ENCODE results near the gene VGF. TPM values are rescaled to one million over a fixed set of nuclear protein-coding genes. Genes with fewer than 3 reads are reported as not detected.
A peak's percentile ranks its signal among the peaks of the same experiment; 100 is the strongest.

The VGF gene
- total RNA-seq, 1 experiment from 2014 or later, result 4.4 TPM

DNA sequence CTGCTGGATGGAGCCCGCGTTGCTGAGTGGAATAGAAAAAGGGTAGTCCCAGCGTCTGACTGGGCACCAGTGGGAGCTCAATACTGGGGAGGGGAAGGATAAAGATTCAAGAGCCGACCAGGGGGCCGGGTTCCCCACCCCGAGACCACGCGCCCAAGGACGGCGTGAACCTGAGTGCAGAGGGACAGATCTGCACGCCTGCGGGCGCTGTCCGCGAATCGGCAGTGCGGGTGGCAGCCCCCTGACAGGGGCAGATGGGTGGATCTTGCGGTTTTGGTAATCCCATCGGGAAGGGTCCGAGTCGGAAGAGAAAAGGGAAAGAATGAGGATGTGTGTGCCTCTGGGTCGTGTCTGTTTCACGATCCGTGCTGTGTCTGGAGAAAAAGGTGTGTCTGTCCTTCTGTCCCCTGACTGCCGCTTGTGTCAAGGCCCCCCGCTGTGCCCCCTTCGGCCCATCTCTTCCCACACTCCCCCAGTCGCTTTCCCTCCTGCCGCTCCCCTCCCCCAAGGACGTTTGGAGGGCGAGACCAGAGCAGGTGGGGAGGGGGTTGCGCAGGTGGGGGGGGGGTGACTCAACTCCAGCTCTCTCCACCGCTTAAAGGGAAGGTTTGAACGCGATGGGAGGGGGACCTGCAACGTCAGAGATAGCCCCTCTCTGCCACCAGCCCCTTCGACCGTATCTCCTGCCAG is 734 bp upstream of the VGF start:
- ATAC-seq, result no peak
- ChIA-PET POLR2A (interaction anchor here (0.5 to 0.6 kb wide), 4 partner anchors 10 to 291 kb away, joined by 3 to 5 read pairs (median 4); partner anchors contain the start of gene SRRT), CTCF (interaction anchor here (0.7 kb wide), 1 partner anchor 22 kb away, joined by 11 read pairs; no protein-coding TSS in a partner anchor)
- peaks cover 50% of the 10 kb centered on the region for H3K4me1 ChIP-seq (ENCODE audit: control insufficient read depth, insufficient read depth, low read length)
- in situ Hi-C loops (cut with HindIII; ENCODE audit: low pct_unique_long_range_greater_than_20kb, low sequenced_read_pairs) (no loop called here), intact Hi-C loops (cut with micrococcal nuclease; ENCODE audit: unreplicated experiment) (no loop called here)
- H3K27me3 ChIP-seq (ENCODE audit: control insufficient read depth, insufficient read depth, low read length), result peaks cover 9% of the 10 kb centered on the region
- no TSS peak for BruUV-seq (replicated peaks)
- H3K4me3 ChIP-seq (ENCODE audit: low read depth in 2 of 2, low read length in 2 of 2), result peak overlapping the region; percentile 59 to 72
- DNase-seq (ENCODE audit: low read depth, low spot score), result no peak
- H3K27ac ChIP-seq (ENCODE audit: low read length), result no peak overlapping the region
- H3K36me3 ChIP-seq (ENCODE audit: control insufficient read depth, insufficient read depth, low read length), result no peaks in the 10 kb centered on the region
- H3K9me3 ChIP-seq (ENCODE audit: control insufficient read depth, insufficient read depth, low read depth, low read length), result no peaks in the 10 kb centered on the region
- no peak for TF ChIP-seq TCF7L2 (IDR thresholded peaks at IDR 0.05; ENCODE audit: low read depth, low read length)
- TF ChIP-seq POLR2AphosphoS5 (IDR thresholded peaks at IDR 0.05; ENCODE audit: low read depth, low read length), result 0 out of 2 replicates have a peak, but pooled peaks have one; percentile 11
- TF ChIP-seq, protein P1, sequence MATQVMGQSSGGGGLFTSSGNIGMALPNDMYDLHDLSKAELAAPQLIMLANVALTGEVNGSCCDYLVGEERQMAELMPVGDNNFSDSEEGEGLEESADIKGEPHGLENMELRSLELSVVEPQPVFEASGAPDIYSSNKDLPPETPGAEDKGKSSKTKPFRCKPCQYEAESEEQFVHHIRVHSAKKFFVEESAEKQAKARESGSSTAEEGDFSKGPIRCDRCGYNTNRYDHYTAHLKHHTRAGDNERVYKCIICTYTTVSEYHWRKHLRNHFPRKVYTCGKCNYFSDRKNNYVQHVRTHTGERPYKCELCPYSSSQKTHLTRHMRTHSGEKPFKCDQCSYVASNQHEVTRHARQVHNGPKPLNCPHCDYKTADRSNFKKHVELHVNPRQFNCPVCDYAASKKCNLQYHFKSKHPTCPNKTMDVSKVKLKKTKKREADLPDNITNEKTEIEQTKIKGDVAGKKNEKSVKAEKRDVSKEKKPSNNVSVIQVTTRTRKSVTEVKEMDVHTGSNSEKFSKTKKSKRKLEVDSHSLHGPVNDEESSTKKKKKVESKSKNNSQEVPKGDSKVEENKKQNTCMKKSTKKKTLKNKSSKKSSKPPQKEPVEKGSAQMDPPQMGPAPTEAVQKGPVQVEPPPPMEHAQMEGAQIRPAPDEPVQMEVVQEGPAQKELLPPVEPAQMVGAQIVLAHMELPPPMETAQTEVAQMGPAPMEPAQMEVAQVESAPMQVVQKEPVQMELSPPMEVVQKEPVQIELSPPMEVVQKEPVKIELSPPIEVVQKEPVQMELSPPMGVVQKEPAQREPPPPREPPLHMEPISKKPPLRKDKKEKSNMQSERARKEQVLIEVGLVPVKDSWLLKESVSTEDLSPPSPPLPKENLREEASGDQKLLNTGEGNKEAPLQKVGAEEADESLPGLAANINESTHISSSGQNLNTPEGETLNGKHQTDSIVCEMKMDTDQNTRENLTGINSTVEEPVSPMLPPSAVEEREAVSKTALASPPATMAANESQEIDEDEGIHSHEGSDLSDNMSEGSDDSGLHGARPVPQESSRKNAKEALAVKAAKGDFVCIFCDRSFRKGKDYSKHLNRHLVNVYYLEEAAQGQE (IDR thresholded peaks at IDR 0.05; ENCODE audit: insufficient read depth in 1 of 2, low read depth in 2 of 2, low read length in 1 of 2), result peak in 1 of 2 experiments; percentile 65; a peak in 1 of 4 replicates

DNA sequence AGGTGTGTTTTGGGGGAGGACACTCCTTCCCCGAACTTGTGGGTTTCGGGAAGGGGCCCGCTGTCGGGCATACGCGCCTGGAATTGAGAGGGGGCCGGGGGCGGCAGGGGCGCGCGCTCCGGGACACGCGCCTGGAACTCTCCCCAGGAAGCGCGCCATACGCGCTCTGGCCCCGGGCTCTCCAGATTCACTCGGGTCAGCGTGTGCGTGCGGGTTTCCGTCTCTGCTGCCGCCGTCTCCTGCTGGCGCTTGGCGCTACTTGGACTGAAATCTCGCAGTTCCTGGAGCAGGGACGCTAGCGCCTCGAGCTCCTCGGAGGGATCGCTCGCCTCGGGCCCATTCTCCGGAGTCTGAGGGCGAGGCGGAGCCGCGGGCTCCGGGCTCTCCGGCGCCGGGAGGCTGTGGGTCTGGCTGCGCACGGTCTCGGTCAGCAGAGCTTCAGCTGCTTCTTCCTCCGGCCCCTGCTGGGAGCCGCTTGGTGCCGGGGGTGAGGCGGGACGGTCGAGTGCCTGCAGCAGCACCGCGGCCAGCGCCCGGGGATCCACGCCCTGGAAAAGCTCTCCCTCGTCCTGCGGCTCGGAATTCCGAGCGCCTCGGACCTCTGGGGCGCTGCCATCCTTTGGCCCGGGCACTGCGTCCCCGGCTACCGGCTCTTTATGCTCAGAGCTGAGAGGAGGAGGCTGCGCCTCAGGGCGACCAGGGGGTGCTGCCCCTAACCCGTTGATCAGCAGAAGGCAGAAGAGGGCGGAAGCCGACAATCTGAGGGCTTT is 1.1 kb downstream of the VGF start:
- H3K27ac ChIP-seq (ENCODE audit: low read length), result peak overlapping the region; percentile 7; the same call in 1 of the 2 replicates

More for the DNA sequence above, 1.1 kb downstream of the VGF start:
- Histone ChIP-seq H3K4me3 (ENCODE audit: low read depth in 2 of 2, low read length in 2 of 2) (peak overlapping the region; percentile 59 to 72), H3K4me1 (ENCODE audit: control insufficient read depth, insufficient read depth, low read length) (peaks cover 48% of the 10 kb centered on the region), H3K9me3 (ENCODE audit: control insufficient read depth, insufficient read depth, low read depth, low read length) (no peaks in the 10 kb centered on the region), H3K27me3 (ENCODE audit: control insufficient read depth, insufficient read depth, low read length) (no peaks in the 10 kb centered on the region), H3K36me3 (ENCODE audit: control insufficient read depth, insufficient read depth, low read length) (no peaks in the 10 kb centered on the region; the same call in 1 of the 2 replicates)
- ChIA-PET CTCF (interaction anchor here (0.5 kb wide), 1 partner anchor 16 kb away, joined by 5 read pairs; no protein-coding TSS in a partner anchor), POLR2A (no interaction called here)
- in situ Hi-C loops (cut with HindIII; ENCODE audit: low pct_unique_long_range_greater_than_20kb, low sequenced_read_pairs) (no loop called here), intact Hi-C loops (cut with micrococcal nuclease; ENCODE audit: unreplicated experiment) (no loop called here)
- TF ChIP-seq POLR2AphosphoS5 (IDR thresholded peaks at IDR 0.05; ENCODE audit: low read depth, low read length) (no peak), SIN3A (IDR thresholded peaks at IDR 0.05; ENCODE audit: borderline replicate concordance, insufficient read depth, low read depth, low read length) (0 out of 2 replicates have a peak, but pooled peaks have one; percentile 67), TCF7L2 (IDR thresholded peaks at IDR 0.05; ENCODE audit: low read depth, low read length) (no peak)
- TF ChIP-seq, protein P2, sequence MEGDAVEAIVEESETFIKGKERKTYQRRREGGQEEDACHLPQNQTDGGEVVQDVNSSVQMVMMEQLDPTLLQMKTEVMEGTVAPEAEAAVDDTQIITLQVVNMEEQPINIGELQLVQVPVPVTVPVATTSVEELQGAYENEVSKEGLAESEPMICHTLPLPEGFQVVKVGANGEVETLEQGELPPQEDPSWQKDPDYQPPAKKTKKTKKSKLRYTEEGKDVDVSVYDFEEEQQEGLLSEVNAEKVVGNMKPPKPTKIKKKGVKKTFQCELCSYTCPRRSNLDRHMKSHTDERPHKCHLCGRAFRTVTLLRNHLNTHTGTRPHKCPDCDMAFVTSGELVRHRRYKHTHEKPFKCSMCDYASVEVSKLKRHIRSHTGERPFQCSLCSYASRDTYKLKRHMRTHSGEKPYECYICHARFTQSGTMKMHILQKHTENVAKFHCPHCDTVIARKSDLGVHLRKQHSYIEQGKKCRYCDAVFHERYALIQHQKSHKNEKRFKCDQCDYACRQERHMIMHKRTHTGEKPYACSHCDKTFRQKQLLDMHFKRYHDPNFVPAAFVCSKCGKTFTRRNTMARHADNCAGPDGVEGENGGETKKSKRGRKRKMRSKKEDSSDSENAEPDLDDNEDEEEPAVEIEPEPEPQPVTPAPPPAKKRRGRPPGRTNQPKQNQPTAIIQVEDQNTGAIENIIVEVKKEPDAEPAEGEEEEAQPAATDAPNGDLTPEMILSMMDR (IDR thresholded peaks at IDR 0.05), result no peak
- TF ChIP-seq, protein P1 (IDR thresholded peaks at IDR 0.05; ENCODE audit: insufficient read depth in 1 of 2, low read depth in 2 of 2, low read length in 1 of 2), result peak; percentile 97
- BruUV-seq (replicated peaks), result no TSS peak
- ATAC-seq (peak; percentile 13), DNase-seq (ENCODE audit: low read depth, low spot score) (no peak)

All from Panc1 (cell line).